Measurements from ENCODE around the gene ZNF443. TPM values are rescaled to one million over a fixed set of nuclear protein-coding genes. Genes with fewer than 3 reads are reported as not detected.
"Not testable (repeated sequence)": the region's sequence is repeated elsewhere in the genome, so short reads cannot be mapped to it uniquely, and the experiment has no call there.

The ZNF443 gene
- polyA plus RNA-seq, 3 donors = 0.24 to 1.00 (median 0.52) TPM

GRCh38 chr19:12391148-12391547, 49.7 kb downstream of the ZNF443 start:
- H3K4me3 ChIP-seq (replicated peaks in 1 of 3; ENCODE audit: low read depth in 2 of 3, low read length in 3 of 3) = peak overlapping the region in 1 of 3 experiments; percentile 44

DNA sequence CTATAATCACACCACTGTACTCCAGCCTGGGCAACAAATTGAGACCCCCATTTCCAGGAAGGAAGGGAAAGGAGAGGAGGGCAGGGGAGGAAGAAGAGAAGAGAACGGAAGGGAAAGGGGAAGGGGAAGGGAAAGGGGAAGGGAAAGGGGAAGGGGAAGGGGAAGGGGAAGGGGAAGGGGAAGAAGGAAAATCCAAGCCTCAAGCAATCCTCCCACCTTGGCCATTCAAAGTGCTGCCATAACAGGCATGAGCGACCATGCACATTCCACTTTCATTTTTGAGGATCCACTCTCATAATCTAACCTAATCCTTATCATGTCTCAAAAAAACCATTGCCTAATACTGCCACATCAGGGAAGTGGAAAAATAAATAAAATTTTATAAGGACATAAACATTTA, 54.5 kb downstream of the ZNF443 start:
- H3K27me3 Mint-ChIP-seq (ENCODE audit: low read depth in 3 of 3); H3K4me1 ChIP-seq (ENCODE audit: control insufficient read depth in 1 of 2, insufficient read depth in 2 of 2, low read length in 2 of 2); H3K27ac Mint-ChIP-seq; H2AFZ ChIP-seq (ENCODE audit: insufficient read depth, low read depth, low read length, poor library complexity, severe bottlenecking); H3K79me2 ChIP-seq (ENCODE audit: insufficient read depth, low read length); H3K4me3 ChIP-seq (replicated peaks in 1 of 3; ENCODE audit: low read depth in 2 of 3, low read length in 3 of 3); H3K9ac ChIP-seq (ENCODE audit: insufficient read depth, low read length, poor library complexity, severe bottlenecking); DNase-seq; H3K27me3 ChIP-seq (ENCODE audit: control insufficient read depth in 2 of 2, insufficient read depth in 2 of 2, low read length in 2 of 2); H3K4me2 ChIP-seq (replicated peaks; ENCODE audit: extremely low read depth, low read length, poor library complexity, severe bottlenecking); H3K27ac ChIP-seq (ENCODE audit: low read depth in 1 of 2, low read length in 2 of 2); H3K4me1 Mint-ChIP-seq; intact Hi-C loops (cut with micrococcal nuclease); H3K4me3 Mint-ChIP-seq; H4K20me1 ChIP-seq (ENCODE audit: insufficient read depth, low read length): not testable (repeated sequence)
- Histone ChIP-seq H3K36me3 (replicated peaks in 1 of 2; ENCODE audit: control insufficient read depth in 1 of 2, insufficient read depth in 2 of 2, low read length in 2 of 2) (peaks cover 7 to 49% of the 10 kb centered on the region in 2 donors), H3K9me3 (replicated peaks in 1 of 2; ENCODE audit: control insufficient read depth in 1 of 2, insufficient read depth in 1 of 2, low read length in 2 of 2) (peaks cover 54 to 88% of the 10 kb centered on the region in 2 donors)
- peaks cover 17 to 49% of the 10 kb centered on the region in 2 donors for H3K36me3 Mint-ChIP-seq
- peaks cover 40 to 86% (median 77%) of the 10 kb centered on the region in 7 donors for H3K9me3 Mint-ChIP-seq
- WGBS (ENCODE audit: insufficient coverage) = no CpG with 5 or more reads among the region's 2 CpGs

More at GRCh38 chr19:12391148-12391547, 49.7 kb downstream of the ZNF443 start:
- H3K27ac ChIP-seq (ENCODE audit: low read depth in 1 of 2, low read length in 2 of 2); H3K4me1 Mint-ChIP-seq; H3K79me2 ChIP-seq (ENCODE audit: insufficient read depth, low read length); H3K27me3 ChIP-seq (ENCODE audit: control insufficient read depth in 2 of 2, insufficient read depth in 2 of 2, low read length in 2 of 2); H3K4me3 Mint-ChIP-seq; H3K9ac ChIP-seq (ENCODE audit: insufficient read depth, low read length, poor library complexity, severe bottlenecking); H3K27ac Mint-ChIP-seq; H4K20me1 ChIP-seq (ENCODE audit: insufficient read depth, low read length); DNase-seq; H3K4me2 ChIP-seq (replicated peaks; ENCODE audit: extremely low read depth, low read length, poor library complexity, severe bottlenecking); H3K27me3 Mint-ChIP-seq (ENCODE audit: low read depth in 3 of 3); H2AFZ ChIP-seq (ENCODE audit: insufficient read depth, low read depth, low read length, poor library complexity, severe bottlenecking); intact Hi-C loops (cut with micrococcal nuclease); H3K4me1 ChIP-seq (ENCODE audit: control insufficient read depth in 1 of 2, insufficient read depth in 2 of 2, low read length in 2 of 2): not testable (repeated sequence)
- Mint-ChIP-seq H3K9me3 (peaks cover 43 to 80% (median 68%) of the 10 kb centered on the region in 7 donors), H3K36me3 (peaks cover 36 to 74% of the 10 kb centered on the region in 2 donors)
- H3K9me3 ChIP-seq (replicated peaks in 1 of 2; ENCODE audit: control insufficient read depth in 1 of 2, insufficient read depth in 1 of 2, low read length in 2 of 2) = peaks cover 44 to 85% of the 10 kb centered on the region in 2 donors
- 100% methylated on average over 2 of the region's 6 CpGs for WGBS (ENCODE audit: insufficient coverage)
- H3K36me3 ChIP-seq (replicated peaks in 1 of 2; ENCODE audit: control insufficient read depth in 1 of 2, insufficient read depth in 2 of 2, low read length in 2 of 2) = peaks cover 21 to 62% of the 10 kb centered on the region in 2 donors

GRCh38 chr19:12380444-12380737, 60.4 kb downstream of the ZNF443 start:
- no peak overlapping the region for H3K4me3 Mint-ChIP-seq
- no peak overlapping the region for H3K4me2 ChIP-seq (replicated peaks; ENCODE audit: extremely low read depth, low read length, poor library complexity, severe bottlenecking)
- no peak for TF ChIP-seq CTCF (IDR thresholded peaks at IDR 0.05)
- peak overlapping the region in 1 of 3 experiments; percentile 23 for H3K4me3 ChIP-seq (replicated peaks in 1 of 3; ENCODE audit: low read depth in 2 of 3, low read length in 3 of 3)
- peaks cover 47 to 95% (median 88%) of the 10 kb centered on the region in 7 donors for H3K9me3 Mint-ChIP-seq
- no peak overlapping the region for H3K27ac Mint-ChIP-seq
- intact Hi-C loops (cut with micrococcal nuclease) = no loop called here
- no peak overlapping the region for H3K9ac ChIP-seq (ENCODE audit: insufficient read depth, low read length, poor library complexity, severe bottlenecking)
- H2AFZ ChIP-seq (ENCODE audit: insufficient read depth, low read depth, low read length, poor library complexity, severe bottlenecking) = no peak overlapping the region
- no peak overlapping the region for H3K27ac ChIP-seq (ENCODE audit: low read depth in 1 of 2, low read length in 2 of 2)
- no peaks in the 10 kb centered on the region for H4K20me1 ChIP-seq (ENCODE audit: insufficient read depth, low read length)
- H3K36me3 Mint-ChIP-seq = peaks cover 15 to 31% of the 10 kb centered on the region in 2 donors
- peaks cover 0 to 2% (median 0%) of the 10 kb centered on the region in 3 donors for H3K27me3 Mint-ChIP-seq (ENCODE audit: low read depth in 3 of 3)
- H3K27me3 ChIP-seq (ENCODE audit: control insufficient read depth in 2 of 2, insufficient read depth in 2 of 2, low read length in 2 of 2) = no peaks in the 10 kb centered on the region
- no peaks in the 10 kb centered on the region for H3K79me2 ChIP-seq (ENCODE audit: insufficient read depth, low read length)
- WGBS (ENCODE audit: insufficient coverage) = 100% methylated on average over 1 of the region's 2 CpGs
- DNase-seq = no peak
- no peaks in the 10 kb centered on the region for H3K4me1 ChIP-seq (ENCODE audit: control insufficient read depth in 1 of 2, insufficient read depth in 2 of 2, low read length in 2 of 2)
- H3K4me1 Mint-ChIP-seq = no peaks in the 10 kb centered on the region
- H3K9me3 ChIP-seq (replicated peaks in 1 of 2; ENCODE audit: control insufficient read depth in 1 of 2, insufficient read depth in 1 of 2, low read length in 2 of 2) = peaks cover 62 to 95% of the 10 kb centered on the region in 2 donors
- peaks cover 4 to 42% of the 10 kb centered on the region in 2 donors for H3K36me3 ChIP-seq (replicated peaks in 1 of 2; ENCODE audit: control insufficient read depth in 1 of 2, insufficient read depth in 2 of 2, low read length in 2 of 2)
